Suppressor macrophage treated with lipopolysaccharide for 4 hours (primary cell): ENCODE results near the gene LIM2.

ENCODE experiments used
- DNase-seq: peaks from one replicate; pipeline ENCODE4 v3.0.0-alpha.2; 2020

Gene LIM2

DNA sequence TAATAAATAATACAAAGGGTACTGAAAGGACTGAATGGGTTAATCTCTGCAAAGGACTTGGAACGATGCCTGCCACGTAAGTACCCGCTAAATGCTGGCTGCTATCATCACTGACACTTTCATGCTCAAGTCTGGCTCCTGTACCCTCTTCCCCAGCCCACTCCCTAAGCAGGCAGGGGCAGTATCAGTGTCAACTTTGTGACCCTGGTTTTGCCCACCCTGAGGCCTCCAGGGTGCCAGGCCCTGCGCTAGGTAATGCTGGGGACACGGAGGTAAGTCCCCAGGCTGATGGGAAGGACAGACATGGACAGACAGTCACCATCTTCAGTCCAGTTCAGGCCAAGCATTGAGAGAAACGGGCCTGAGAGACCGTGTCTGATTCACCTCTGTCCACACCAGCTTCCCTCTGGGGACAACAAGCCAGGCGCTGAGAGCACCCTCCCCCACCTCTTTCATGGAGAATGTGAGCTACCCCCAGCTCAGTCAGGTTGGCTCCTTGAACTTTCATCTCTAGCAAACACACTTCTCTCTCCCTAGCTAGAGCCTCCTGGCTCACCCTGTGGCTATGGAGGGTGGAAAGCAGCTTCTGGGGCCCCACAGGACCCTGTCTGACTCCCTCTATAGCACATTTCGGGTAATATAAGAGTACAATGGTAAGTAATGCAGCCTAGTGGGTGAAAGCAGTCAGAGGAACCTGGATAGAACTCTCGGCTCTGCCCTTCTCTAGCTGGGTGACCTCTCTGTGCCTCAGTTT, 22.4 kb downstream of the LIM2 start:
- DNase-seq, result peak; percentile 36

DNA sequence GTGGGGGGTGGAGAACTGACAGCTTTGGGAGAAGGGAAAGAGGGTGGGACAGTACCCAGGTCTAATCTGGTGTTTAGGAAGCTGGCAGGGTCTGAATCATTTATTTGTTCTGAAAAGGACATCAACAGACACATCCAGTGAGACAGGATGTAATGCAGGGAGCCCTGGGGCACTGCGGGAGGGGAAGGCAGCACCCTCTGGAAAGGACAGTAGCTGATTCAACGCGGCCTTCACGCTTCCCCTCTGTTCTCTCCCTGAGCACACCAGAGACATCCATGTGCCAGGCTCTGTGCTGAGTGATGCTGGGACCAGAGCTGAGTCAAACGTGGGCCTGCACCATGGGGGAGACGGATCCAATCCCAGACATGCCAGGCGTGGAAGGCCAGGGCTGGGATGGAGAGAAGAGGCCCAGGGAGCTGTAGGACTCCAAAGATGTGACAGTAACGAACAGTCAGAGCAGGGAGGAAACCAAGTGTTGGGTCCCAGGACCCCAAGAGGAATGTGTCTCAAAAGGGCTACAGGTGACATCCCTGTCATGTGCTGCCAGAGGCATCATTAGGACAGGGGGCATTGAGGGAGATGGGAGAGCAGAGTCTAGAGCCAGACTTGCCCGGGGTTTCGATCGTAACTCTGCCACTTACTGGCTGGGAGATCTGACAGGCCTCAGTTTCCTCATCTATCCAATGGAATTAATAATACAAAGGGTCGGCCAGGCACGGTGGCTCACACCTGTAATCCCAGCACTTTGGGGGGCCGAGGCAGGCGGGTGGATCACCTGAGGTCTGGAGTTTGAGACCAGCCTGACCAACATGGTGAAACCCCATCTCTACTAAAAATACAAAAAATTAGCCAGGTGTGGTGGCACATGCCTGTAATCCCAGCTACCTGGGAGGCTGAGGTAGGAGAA, 23.3 kb downstream of the LIM2 start:
- no peak for DNase-seq

DNA sequence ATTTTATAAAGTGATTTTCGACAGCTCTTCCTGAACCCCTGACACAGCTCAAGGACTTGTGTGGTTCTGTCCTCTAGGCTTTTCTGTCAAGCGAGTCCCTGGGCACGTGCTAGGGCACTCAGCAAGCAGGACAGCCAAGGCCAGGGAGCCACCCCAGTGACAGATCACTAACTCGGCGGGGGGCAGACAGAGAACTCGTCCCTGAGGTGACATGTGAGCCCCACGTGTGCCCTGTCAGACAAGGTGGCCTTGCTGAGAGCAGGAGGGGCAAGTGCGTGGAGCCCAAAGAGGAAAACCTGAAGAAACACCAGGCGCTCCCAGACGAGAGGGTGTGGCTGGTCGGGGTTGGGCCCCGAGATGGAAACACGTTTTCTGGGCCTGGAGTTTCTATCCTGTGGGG, 26.5 kb downstream of the LIM2 start:
- DNase-seq, result no peak

DNA sequence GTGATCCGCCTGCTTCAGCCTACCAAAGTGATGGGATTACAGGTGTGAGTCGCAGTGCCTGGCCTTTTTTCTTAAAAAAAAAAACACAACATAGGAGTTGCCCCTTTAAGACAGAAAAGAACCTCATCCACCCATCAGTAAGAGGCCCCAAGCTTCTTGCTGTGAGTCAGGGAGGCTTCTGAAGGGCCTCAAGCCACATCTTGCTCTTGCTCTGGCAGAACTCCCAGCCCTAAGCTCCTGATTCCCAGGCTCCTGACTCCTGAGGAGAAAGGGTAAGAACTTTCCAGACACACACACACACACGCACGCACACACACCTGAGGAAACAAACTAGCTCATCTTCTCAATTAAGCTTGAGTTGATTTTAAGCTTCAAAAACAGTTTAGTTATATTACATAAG, 28.5 kb downstream of the LIM2 start:
- no peak for DNase-seq

DNA sequence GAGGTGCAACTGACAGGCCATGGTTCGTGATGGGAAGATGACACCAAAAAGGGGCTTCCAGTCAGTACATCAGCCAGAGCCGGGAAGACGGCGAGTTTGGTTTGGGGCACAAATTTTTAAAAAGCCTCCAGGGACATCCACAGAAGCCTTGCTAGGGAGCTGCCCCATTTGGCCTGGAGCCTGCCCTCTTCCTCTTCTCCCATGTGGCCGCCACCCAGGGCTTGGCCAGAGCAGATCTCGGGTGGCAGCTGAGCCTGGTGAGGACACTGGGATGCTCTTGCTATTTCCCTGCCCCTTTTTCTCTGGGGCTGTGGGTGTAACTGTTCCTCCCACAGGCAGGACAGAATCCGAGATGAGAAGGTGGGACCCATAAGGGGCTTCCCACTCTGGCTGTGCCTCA, 29.8 kb downstream of the LIM2 start:
- DNase-seq, result no peak

DNA sequence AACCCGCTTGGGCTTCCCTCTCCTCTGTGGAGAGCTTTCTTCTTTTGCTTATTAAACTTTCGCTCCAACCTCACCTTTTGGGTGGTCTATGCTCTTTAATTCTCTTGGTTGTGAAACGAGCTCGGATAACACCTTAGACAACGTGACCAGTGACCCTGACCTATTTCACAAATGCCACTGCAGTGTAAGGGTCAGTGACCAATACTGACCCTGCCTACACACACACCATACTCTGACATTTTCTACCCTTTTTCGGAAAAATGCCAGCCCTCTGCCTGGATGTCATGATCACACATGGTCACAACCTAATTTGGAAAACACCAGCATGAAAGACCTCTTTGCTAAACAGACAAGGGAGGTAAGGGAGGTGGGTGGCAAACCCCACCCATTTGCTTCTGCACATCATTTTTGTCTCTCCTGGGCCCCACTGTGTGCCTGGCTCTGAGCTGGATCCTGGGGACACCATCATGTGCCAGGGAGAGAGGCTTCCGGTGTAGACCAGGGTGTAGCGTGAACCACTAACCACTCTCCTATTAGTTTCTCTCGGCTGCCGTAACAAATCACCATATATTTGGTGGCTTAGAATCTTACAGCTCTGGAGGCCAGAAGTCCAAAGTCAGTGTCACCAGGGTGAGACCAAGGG, 31.5 kb downstream of the LIM2 start:
- DNase-seq, result no peak

DNA sequence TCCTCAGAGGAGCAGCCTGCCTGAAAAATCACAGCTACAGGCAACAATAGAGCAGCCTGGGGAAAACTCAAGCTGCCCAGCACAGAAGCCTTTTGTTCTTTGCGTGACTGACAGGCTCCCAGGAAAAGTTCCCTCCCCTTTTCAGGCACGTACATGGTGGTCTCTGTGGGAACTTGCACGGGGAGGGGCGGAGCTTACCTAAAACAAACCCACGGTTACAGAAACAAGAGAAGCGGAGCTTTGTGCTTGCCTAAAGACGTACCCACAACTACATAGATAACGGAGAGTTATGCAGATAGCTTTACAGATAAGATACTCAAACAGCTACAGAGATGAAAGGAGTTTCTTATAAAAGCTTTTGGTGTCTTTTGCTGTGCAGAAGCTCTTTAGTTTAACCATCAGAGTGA, 33.0 kb downstream of the LIM2 start:
- no peak for DNase-seq

DNA sequence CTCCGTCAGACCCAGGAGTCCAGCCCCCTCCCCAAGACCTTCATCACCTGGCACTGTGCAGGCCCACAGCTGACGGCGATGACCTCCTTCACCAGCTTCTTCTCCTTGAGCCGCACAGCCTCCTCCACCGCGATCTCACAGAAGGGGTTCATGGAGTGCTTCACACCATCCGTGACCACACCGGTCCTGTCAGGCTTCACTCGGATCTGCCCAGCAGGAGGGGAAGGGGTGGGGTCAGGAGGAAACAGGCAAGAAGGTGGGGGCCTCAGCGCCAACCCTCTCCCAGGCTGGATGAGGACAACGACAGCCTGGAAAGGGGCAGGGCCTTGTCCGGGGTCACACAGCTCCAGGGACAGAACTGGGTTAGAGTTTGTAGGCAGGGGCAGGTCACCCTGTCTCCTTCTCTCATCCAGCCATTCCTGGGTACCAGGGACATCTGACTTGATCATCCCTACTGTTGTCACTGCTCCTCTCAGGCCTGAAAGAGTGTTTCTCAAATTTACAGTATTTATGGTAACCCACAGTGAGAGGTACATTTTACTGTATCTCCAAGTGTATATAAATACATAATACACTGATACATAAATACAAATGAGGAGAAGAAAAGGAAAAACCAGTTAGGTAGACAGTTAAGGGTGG, 33.6 kb downstream of the LIM2 start:
- DNase-seq, result no peak

DNA sequence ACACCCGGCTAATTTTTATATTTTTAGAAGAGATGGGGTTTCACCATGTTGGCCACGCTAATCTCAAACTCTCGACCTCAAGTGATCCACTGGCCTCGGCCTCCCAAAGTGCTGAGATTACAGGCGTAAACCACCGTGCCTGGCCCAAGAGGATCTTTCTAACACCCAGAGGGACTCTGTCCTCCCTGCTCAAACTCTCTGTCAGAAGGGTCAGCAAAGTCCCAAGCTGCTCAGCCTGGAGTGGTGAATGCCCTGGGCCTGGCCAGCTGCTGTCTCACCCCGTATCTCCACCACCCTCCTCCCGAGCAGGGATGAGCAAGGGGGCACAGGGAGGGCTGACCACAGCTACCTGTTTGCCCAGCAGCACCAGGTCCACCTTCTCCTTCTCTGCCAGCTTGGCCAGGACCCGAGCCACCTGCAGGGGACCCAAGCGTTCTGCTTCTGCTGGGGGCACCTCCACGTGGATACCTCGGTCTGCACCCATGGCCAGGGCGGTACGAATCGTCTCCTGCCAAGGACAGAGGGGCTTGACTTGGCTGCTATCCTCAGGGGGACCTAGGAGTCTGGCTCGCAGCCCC, 34.9 kb downstream of the LIM2 start:
- no peak for DNase-seq

DNA sequence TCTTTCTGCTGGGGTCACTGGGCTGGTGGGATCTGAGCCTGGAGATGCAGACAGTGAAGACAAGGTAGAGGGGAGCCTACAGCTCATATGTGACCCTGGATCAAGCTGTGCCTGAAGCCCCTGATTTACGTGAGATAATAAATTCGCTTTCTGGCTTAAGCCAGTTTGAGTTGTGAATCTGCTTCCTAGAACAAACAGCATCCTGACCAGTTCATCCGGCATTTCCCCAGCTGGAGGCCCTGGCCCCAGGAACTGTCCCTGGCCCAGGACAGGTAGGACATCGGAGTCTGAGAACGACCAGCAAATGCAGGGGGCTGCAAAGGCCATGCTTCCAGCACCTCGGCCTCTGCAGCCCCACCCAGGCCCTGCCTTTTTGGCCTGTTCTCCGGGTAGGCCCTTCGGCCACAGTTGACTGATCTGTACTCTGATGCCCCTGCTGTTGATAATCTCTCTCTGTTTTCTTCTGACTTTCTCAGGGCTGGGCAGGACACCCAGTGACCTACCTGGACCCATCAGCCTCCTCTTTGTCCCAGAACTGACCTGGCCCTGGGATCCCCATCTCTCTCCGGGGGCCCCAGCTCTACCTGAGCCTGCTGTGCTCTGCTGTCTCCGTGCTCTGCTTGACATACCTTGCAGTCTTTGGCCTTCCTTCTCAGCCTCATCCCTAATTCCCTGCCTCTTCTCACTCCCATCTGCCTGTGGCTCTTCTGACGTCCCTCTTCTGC, 36.3 kb downstream of the LIM2 start:
- DNase-seq, result no peak

DNA sequence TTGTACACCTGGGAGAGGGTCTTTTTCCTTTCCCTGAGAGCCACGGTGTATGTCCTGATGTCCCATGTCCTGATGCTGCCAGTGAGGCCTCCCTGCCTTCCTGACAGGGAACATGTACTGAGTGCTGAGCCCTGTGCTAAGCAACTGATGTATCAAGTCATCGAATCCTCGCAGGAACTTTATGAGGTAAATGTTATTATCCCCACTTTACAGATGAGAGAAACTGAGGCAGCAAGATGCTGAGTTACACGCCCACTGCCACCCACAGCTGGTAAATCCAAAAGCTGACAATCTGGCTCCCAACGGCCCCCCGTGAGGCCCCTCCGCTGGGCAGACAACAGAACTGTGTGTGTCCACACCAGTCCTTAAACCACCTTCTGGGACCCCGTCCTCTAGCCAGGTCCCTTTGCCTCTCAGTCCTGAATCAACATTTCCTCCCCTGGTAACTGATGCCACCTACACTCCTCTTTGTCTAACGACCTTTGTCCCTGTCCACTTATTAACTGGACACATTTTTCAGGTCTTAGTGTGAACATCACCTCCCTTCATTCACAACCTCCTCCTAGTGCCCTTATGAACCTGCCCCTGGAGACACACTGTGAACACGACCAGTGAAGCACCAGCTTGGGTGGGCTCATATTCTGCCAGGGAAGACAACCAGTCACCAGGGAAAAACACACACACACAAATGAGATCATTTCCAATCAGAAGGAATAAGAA, 40.4 kb downstream of the LIM2 start:
- no peak for DNase-seq

DNA sequence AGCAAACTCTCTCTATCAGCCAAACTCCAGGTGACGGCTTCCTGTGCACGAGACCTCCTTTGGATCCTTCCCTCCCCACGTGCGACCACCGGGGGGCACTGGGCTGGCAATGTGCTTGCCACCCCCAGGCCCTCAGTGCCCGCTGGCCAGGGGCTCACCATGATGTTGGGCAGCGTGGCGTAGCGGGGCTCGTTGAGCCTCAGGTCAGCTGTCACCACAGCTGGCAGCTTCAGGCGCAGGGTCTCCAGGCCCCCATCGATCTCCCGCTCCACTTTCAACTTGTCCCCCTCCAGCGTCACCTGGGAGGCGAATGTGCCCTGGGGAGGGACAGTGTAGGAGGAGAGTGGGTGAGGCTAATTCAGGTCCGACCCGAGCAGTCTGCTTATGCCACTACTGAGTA, 41.0 kb downstream of the LIM2 start:
- no peak for DNase-seq

DNA sequence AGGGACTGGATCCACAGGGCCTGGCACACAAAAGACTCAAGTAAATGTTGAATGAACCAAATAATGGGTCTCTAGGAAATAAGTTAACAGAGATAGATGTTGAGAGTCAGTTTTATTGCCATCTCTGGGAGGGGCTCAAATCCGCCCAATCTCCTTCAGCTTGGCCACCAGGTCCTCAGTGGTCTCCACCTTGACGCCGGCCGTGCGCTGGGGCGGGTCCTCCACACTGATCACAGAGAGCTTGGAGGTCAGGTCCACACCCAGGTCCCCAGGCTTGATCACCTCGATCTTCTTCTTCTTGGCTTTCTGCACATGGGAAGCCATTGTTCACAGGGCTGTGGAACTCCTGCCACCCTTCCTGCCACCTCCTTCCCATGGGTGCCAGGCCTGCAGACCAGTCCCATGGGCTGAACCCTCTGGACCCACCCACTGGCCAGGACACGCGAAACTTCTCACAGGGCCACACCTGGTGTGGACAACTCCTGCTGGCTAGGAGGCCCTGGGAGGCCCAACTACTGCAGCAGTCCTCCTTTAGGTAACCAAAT, 42.6 kb downstream of the LIM2 start:
- DNase-seq, result no peak

DNA sequence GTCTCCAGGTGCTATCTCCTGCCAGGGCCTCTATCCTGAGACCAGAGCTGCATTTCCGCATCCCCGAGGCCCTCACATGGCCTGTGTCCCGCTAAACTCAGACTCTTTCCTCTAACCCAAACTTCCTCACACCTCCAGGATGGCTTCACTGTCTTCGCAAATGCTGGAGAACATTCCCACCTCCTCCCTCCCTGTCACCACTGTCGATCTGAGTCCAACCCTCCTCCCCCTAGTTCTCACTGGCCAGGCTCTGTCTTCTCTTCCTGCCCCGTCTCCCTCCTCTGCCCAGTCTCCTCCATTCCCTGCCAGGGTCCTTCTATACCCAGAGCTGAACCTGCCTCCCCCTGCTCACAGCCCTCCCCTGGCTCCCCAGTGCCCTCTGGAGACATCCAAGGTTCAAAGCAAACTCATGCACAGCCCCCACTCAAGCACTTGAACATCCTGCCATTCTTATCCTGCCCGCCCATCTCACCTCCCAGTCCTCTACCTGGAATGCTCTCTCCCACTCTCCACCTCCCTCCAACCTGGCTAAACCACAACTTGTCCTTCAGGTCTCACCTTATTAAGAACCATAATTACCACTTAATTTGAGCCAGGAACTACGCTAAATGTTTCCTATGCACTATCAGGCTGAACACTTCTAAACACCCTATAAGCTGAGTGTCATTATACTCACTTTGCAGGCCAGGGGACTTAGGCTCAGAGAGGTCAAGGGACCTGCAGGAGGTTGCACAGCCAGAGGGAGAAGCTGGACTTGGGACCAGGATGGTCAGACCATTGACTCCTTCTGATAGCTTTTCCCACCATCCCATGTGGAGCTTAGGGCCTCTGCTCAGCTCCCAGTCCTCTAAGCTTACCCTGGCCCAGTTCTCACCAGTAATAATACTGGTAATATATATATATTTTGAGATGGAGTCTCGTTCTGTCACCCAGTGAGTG, 44.9 kb downstream of the LIM2 start:
- DNase-seq, result no peak

DNA sequence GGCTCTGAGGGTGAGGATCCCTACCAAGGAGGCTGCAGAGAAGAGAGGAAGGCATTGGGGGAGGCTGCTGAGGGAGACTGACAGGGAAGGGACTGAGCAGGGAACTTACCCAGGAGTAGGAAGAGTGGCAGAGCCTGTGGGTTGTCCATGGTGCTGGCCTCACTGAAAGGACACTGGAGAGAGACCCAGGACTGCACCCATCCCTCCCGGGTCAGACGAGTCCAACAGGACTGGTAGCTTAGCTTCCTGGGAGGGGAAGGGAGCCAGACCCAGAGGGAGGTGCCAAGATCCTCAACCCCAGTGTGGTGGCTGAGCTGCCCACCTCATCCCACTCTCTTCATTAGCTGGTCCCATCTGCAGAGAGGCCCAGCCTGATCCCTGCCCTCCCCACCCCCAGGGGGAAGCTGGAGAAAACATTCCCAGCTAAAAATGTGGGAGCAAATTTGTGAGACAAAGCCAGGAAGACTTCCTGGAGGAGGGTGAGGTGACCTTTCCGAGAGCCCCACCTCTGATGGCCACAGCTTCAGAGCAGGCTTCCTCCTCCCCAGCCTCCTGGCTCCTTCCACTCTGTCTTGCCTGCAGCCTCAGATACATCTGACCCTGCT, 45.7 kb downstream of the LIM2 start, which contains the start of gene VSIG10L:
VSIG10L (minus strand) TSS at position 164 of the 605 bp plus-strand sequence; CDS start at position 149, 15 bp downstream.
- DNase-seq, result no peak

DNA sequence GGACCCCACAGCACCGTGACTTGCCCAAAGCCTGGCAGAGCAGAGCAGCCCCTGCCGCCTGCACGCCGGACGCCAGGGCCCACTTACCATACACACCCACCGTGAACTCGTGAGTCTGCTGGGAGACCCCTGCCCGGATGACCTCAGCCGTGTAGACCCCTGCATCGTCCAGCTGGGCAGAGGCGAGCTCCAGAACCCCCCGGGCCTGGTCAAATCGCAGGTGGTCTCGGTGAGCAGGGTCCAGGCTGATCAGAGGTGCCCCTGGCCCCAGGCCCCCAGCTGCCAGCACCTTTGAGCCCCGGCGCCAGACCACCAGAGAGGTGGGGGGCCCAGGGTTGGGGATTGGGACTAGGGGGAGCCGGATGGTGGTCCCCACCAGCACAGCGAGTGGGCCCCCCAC, 46.7 kb downstream of the LIM2 start:
- DNase-seq, result no peak

DNA sequence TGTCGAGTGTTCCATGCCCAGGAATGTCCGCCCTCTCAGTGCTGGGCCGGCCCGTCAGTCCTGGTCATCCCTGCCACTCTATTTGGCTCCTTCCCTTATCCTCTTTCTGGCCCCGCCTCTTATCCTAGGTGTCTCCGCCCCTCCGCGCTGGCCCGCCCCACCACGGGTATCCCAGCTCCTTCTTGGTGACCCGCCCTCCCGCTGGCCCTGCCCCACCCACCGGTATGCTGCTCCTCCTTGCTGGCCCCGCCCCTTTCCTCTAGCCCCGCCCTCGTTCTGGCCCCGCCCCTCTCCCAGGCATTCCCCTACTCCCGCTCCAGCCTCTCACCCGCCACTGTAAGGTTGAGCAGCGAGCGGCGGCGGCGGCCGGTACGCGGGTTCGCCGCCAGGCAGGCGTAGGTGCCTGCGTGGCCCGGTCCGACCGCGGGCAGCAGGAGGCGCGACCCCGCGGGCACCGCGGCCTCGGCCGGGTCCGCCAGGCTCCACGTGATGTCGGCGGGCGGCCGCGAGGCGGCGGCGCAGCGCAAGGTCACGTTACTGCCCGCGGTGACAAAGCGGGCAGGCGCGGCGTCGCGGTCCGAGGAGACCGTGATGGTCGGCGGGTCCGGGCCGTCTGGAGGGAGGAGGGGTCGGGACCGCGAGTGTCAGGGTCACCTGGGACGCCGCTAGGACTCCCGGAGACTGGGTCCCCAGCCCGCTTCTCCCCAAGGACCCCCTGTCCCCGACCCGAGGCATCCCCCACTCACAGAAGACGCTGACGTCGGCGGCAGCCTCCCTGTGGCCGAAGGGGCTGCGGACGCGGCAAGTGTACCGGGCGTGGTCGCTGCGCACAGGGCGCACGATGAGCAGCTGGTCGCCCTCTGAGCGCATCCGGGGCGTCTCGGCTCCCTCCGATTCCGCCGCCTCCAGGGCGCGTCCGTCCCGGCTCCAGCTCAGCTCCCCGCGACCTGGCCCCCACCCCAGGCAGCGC, 47.8 kb downstream of the LIM2 start:
- peak; percentile 100 for DNase-seq

DNA sequence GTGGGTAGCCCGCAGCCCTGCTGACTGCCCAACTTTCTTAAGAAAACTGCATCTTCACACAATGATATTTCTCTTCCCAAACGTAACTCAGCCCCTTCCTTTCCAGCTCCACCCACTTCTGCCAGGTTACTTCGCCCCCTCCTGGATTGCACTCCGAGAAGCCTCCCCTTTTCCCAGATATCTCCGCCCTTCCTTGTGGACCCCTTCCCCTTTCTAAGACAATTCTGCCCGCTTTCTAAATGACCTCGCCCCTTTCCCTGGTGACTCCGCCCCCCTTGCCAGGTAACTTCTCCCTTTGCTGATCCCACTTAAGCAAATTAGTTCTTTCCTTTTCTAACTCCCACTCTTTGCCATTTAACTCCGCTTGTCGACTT, 48.5 kb downstream of the LIM2 start:
- no peak for DNase-seq
